ENCODE data around the gene OR6N2. TPM values are rescaled to one million over a fixed set of nuclear protein-coding genes. Genes with fewer than 3 reads are reported as not detected.
A peak's percentile ranks its signal among the peaks of the same experiment; 100 is the strongest.

OR6N2 gene
- total and polyA plus RNA-seq, 2 experiments from 2014 or later, result not detected

DNA sequence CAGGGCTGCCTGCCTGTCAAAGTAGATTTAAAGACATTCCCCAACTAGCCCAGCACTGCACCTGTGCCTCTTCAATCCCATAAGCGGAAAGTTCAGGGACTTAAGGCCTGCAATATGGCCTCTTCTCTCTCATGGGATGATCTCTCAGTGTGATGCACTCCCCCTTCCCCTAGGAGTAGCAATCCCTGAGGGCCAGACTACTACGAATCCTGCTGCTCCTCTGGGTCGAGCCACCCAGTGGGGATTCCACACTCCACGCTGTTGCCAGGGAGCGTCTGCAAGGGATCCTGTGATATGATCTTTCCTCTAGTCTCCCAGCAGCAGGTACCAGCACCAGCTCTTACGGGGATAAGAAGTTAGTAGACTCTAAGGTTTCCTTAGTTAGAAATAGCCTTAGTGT, 13.2 kb upstream of the OR6N2 start (continued):
- no peak for TF ChIP-seq POLR2AphosphoS5 (IDR thresholded peaks at IDR 0.05; ENCODE audit: low read depth)
- TF ChIP-seq NANOG (IDR thresholded peaks at IDR 0.05; ENCODE audit: borderline replicate concordance), result no peak
- TF ChIP-seq, protein P1, sequence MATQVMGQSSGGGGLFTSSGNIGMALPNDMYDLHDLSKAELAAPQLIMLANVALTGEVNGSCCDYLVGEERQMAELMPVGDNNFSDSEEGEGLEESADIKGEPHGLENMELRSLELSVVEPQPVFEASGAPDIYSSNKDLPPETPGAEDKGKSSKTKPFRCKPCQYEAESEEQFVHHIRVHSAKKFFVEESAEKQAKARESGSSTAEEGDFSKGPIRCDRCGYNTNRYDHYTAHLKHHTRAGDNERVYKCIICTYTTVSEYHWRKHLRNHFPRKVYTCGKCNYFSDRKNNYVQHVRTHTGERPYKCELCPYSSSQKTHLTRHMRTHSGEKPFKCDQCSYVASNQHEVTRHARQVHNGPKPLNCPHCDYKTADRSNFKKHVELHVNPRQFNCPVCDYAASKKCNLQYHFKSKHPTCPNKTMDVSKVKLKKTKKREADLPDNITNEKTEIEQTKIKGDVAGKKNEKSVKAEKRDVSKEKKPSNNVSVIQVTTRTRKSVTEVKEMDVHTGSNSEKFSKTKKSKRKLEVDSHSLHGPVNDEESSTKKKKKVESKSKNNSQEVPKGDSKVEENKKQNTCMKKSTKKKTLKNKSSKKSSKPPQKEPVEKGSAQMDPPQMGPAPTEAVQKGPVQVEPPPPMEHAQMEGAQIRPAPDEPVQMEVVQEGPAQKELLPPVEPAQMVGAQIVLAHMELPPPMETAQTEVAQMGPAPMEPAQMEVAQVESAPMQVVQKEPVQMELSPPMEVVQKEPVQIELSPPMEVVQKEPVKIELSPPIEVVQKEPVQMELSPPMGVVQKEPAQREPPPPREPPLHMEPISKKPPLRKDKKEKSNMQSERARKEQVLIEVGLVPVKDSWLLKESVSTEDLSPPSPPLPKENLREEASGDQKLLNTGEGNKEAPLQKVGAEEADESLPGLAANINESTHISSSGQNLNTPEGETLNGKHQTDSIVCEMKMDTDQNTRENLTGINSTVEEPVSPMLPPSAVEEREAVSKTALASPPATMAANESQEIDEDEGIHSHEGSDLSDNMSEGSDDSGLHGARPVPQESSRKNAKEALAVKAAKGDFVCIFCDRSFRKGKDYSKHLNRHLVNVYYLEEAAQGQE (IDR thresholded peaks at IDR 0.05; ENCODE audit: unreplicated experiment), result no peak
- TF ChIP-seq ZNF114 (CRISPR knock-in tag; IDR thresholded peaks at IDR 0.05), result no peak

DNA sequence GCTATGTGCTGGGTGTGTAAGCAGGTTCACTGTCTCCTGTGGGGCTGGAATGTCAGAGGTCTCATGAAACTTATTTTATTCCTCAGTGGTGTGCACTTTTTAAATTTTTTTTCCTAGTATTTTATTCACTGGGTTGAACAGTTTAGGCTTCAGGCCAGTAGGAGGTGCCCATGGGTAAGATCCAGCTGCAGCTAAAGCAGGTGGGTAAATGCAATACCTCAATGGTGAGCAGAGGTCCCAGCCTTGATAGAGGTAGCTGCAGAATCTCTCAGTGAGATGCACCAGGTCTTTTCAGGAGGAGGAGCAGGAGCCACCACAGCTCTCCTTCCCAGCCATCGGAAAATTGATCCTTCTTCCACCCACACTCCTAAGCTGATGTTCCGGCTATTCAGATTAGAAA, 12.6 kb upstream of the OR6N2 start:
- no peaks in the 10 kb centered on the region for H4K20me1 ChIP-seq (replicated peaks; ENCODE audit: insufficient read depth)
- no peak overlapping the region for H3K4me3 ChIP-seq
- H3K27me3 Mint-ChIP-seq (ENCODE audit: insufficient read depth, low read depth, poor library complexity), result no peaks in the 10 kb centered on the region
- H3K4me1 ChIP-seq (ENCODE audit: insufficient read depth), result no peaks in the 10 kb centered on the region
- H3K4me2 ChIP-seq, result no peak overlapping the region
- H3K27me3 ChIP-seq (ENCODE audit: insufficient read depth), result no peaks in the 10 kb centered on the region
- H3K9me2 ChIP-seq (ENCODE audit: insufficient read depth), result no peaks in the 10 kb centered on the region
- H3F3A ChIP-seq (replicated peaks; ENCODE audit: low read depth), result no peaks in the 10 kb centered on the region
- TF ChIP-seq STAT1 (IDR thresholded peaks at IDR 0.05; ENCODE audit: unreplicated experiment), result no peak
- TF ChIP-seq, protein P2, sequence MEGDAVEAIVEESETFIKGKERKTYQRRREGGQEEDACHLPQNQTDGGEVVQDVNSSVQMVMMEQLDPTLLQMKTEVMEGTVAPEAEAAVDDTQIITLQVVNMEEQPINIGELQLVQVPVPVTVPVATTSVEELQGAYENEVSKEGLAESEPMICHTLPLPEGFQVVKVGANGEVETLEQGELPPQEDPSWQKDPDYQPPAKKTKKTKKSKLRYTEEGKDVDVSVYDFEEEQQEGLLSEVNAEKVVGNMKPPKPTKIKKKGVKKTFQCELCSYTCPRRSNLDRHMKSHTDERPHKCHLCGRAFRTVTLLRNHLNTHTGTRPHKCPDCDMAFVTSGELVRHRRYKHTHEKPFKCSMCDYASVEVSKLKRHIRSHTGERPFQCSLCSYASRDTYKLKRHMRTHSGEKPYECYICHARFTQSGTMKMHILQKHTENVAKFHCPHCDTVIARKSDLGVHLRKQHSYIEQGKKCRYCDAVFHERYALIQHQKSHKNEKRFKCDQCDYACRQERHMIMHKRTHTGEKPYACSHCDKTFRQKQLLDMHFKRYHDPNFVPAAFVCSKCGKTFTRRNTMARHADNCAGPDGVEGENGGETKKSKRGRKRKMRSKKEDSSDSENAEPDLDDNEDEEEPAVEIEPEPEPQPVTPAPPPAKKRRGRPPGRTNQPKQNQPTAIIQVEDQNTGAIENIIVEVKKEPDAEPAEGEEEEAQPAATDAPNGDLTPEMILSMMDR (conservative IDR thresholded peaks at IDR 0.05; ENCODE audit: low read depth in 2 of 2), result peak; percentile 70 to 84
- no peak for TF ChIP-seq CREB1 (CRISPR knock-in tag; IDR thresholded peaks at IDR 0.05; ENCODE audit: low read depth)
- TF ChIP-seq, protein P1 (IDR thresholded peaks at IDR 0.05; ENCODE audit: unreplicated experiment), result no peak
- no peak overlapping the region for H3K27ac ChIP-seq (ENCODE audit: low read depth)
- no peak overlapping the region for H3K27ac Mint-ChIP-seq
- no peaks in the 10 kb centered on the region for H3K36me3 ChIP-seq (ENCODE audit: insufficient read depth)
- H3K36me3 Mint-ChIP-seq (ENCODE audit: low read depth), result no peaks in the 10 kb centered on the region
- ATAC-seq (peak; percentile 97), DNase-seq (ENCODE audit: low spot score) (peak; percentile 68)
- no peak overlapping the region for H2AFZ ChIP-seq
- peaks cover 2% of the 10 kb centered on the region; the same call in 1 of the 3 replicates for H3K9me3 Mint-ChIP-seq
- no peaks in the 10 kb centered on the region; the same call in 2 of the 3 replicates for H3K4me1 Mint-ChIP-seq
- no peaks in the 10 kb centered on the region for H3K79me2 ChIP-seq (replicated peaks; ENCODE audit: insufficient read depth)
- no peak overlapping the region for H3K4me3 Mint-ChIP-seq
